ENCODE measurements around the gene ELMO1. TPM values are rescaled to one million over a fixed set of nuclear protein-coding genes. Genes with fewer than 3 reads are reported as not detected.
A peak's percentile ranks its signal among the peaks of the same experiment; 100 is the strongest.

The ELMO1 gene
- total and polyA plus RNA-seq, 2 of the 13 experiments (the other 11 are each of a cell fraction or from before 2014, with no cell fraction given): 0.11 to 0.17 TPM

DNA sequence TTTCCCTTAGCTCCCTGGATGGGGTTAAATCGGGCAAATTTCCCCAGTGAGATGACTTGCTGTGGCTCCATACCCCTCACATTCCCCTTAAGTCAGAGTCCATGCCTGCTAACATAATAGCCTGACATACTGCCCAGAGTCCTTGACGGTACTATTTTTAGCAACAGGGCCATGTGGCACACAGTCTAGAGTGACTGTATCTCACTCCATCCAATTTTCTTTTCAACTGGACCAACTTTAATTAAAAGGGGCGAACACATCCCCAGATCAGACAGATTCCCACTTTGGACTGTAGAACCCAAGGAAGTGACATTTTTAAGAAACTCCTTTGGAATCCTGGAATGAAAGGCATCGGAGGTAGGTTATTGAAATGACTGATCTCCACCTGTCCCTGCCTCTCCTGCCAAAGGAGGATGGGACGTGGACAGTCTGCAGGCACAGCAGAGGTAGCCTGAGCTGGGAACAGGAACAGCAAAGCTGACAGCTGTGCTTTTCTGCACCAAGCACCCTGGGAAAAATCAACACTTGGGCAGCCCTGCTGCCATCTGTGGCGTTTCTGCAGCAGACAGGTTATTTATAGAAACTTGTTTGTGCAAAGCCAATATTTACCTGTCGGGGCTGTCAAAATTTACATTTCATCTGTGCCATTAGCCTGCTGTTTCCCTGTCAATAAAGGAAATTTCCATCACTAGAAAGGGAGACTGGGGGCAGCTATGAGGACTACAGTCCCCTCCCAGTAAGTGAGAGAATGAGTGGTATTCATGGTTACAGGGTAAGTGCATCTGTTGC is 502.9 kb downstream of the ELMO1 start (continued):
- TF ChIP-seq, protein P1, sequence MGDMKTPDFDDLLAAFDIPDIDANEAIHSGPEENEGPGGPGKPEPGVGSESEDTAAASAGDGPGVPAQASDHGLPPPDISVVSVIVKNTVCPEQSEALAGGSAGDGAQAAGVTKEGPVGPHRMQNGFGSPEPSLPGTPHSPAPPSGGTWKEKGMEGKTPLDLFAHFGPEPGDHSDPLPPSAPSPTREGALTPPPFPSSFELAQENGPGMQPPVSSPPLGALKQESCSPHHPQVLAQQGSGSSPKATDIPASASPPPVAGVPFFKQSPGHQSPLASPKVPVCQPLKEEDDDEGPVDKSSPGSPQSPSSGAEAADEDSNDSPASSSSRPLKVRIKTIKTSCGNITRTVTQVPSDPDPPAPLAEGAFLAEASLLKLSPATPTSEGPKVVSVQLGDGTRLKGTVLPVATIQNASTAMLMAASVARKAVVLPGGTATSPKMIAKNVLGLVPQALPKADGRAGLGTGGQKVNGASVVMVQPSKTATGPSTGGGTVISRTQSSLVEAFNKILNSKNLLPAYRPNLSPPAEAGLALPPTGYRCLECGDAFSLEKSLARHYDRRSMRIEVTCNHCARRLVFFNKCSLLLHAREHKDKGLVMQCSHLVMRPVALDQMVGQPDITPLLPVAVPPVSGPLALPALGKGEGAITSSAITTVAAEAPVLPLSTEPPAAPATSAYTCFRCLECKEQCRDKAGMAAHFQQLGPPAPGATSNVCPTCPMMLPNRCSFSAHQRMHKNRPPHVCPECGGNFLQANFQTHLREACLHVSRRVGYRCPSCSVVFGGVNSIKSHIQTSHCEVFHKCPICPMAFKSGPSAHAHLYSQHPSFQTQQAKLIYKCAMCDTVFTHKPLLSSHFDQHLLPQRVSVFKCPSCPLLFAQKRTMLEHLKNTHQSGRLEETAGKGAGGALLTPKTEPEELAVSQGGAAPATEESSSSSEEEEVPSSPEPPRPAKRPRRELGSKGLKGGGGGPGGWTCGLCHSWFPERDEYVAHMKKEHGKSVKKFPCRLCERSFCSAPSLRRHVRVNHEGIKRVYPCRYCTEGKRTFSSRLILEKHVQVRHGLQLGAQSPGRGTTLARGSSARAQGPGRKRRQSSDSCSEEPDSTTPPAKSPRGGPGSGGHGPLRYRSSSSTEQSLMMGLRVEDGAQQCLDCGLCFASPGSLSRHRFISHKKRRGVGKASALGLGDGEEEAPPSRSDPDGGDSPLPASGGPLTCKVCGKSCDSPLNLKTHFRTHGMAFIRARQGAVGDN (CRISPR knock-in tag; IDR thresholded peaks at IDR 0.05): peak; percentile 46
- TF ChIP-seq ZNF746 (CRISPR knock-in tag; IDR thresholded peaks at IDR 0.05) (peak; percentile 38; the same call in 1 of the 2 replicates), PCBP1 (IDR thresholded peaks at IDR 0.05; ENCODE audit: borderline replicate concordance, low read depth, low read length) (no peak), ZNF703 (CRISPR knock-in tag; IDR thresholded peaks at IDR 0.05; ENCODE audit: borderline replicate concordance) (no peak; the same call in none of the 2 replicates), THAP11 (CRISPR knock-in tag; IDR thresholded peaks at IDR 0.05) (peak; percentile 62), TCF7 (IDR thresholded peaks at IDR 0.05; ENCODE audit: low read depth) (peak; percentile 79), TARDBP (CRISPR knock-in tag; IDR thresholded peaks at IDR 0.05) (peak; percentile 78; the same call in 1 of the 2 replicates), PPARG (CRISPR knock-in tag; conservative IDR thresholded peaks at IDR 0.05) (peak; percentile 67), ZNF333 (CRISPR knock-in tag; IDR thresholded peaks at IDR 0.05; ENCODE audit: borderline replicate concordance) (no peak), RFXANK (CRISPR knock-in tag; IDR thresholded peaks at IDR 0.05) (peak; percentile 39; the same call in 1 of the 2 replicates), SP140L (CRISPR knock-in tag; IDR thresholded peaks at IDR 0.05; ENCODE audit: borderline replicate concordance) (0 out of 2 replicates have a peak, but pooled peaks have one; percentile 22)
- TF ChIP-seq, protein P2, sequence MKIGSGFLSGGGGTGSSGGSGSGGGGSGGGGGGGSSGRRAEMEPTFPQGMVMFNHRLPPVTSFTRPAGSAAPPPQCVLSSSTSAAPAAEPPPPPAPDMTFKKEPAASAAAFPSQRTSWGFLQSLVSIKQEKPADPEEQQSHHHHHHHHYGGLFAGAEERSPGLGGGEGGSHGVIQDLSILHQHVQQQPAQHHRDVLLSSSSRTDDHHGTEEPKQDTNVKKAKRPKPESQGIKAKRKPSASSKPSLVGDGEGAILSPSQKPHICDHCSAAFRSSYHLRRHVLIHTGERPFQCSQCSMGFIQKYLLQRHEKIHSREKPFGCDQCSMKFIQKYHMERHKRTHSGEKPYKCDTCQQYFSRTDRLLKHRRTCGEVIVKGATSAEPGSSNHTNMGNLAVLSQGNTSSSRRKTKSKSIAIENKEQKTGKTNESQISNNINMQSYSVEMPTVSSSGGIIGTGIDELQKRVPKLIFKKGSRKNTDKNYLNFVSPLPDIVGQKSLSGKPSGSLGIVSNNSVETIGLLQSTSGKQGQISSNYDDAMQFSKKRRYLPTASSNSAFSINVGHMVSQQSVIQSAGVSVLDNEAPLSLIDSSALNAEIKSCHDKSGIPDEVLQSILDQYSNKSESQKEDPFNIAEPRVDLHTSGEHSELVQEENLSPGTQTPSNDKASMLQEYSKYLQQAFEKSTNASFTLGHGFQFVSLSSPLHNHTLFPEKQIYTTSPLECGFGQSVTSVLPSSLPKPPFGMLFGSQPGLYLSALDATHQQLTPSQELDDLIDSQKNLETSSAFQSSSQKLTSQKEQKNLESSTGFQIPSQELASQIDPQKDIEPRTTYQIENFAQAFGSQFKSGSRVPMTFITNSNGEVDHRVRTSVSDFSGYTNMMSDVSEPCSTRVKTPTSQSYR (CRISPR knock-in tag; IDR thresholded peaks at IDR 0.05; ENCODE audit: borderline replicate concordance): peak; percentile 45; the same call in 1 of the 2 replicates
- TF ChIP-seq, protein P3, sequence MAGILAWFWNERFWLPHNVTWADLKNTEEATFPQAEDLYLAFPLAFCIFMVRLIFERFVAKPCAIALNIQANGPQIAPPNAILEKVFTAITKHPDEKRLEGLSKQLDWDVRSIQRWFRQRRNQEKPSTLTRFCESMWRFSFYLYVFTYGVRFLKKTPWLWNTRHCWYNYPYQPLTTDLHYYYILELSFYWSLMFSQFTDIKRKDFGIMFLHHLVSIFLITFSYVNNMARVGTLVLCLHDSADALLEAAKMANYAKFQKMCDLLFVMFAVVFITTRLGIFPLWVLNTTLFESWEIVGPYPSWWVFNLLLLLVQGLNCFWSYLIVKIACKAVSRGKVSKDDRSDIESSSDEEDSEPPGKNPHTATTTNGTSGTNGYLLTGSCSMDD (CRISPR knock-in tag; IDR thresholded peaks at IDR 0.05): no peak
- TF ChIP-seq, protein P4, sequence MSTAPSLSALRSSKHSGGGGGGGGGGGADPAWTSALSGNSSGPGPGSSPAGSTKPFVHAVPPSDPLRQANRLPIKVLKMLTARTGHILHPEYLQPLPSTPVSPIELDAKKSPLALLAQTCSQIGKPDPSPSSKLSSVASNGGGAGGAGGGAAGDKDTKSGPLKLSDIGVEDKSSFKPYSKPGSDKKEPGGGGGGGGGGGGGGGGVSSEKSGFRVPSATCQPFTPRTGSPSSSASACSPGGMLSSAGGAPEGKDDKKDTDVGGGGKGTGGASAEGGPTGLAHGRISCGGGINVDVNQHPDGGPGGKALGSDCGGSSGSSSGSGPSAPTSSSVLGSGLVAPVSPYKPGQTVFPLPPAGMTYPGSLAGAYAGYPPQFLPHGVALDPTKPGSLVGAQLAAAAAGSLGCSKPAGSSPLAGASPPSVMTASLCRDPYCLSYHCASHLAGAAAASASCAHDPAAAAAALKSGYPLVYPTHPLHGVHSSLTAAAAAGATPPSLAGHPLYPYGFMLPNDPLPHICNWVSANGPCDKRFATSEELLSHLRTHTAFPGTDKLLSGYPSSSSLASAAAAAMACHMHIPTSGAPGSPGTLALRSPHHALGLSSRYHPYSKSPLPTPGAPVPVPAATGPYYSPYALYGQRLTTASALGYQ (CRISPR knock-in tag; IDR thresholded peaks at IDR 0.05): peak; percentile 97
- TF ChIP-seq, protein P5, sequence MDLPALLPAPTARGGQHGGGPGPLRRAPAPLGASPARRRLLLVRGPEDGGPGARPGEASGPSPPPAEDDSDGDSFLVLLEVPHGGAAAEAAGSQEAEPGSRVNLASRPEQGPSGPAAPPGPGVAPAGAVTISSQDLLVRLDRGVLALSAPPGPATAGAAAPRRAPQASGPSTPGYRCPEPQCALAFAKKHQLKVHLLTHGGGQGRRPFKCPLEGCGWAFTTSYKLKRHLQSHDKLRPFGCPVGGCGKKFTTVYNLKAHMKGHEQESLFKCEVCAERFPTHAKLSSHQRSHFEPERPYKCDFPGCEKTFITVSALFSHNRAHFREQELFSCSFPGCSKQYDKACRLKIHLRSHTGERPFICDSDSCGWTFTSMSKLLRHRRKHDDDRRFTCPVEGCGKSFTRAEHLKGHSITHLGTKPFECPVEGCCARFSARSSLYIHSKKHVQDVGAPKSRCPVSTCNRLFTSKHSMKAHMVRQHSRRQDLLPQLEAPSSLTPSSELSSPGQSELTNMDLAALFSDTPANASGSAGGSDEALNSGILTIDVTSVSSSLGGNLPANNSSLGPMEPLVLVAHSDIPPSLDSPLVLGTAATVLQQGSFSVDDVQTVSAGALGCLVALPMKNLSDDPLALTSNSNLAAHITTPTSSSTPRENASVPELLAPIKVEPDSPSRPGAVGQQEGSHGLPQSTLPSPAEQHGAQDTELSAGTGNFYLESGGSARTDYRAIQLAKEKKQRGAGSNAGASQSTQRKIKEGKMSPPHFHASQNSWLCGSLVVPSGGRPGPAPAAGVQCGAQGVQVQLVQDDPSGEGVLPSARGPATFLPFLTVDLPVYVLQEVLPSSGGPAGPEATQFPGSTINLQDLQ (CRISPR knock-in tag; IDR thresholded peaks at IDR 0.05): no peak

Measured in HepG2 (cell line).